ENCODE results near the gene ADORA2A.

- TF ChIP-seq, protein P1, sequence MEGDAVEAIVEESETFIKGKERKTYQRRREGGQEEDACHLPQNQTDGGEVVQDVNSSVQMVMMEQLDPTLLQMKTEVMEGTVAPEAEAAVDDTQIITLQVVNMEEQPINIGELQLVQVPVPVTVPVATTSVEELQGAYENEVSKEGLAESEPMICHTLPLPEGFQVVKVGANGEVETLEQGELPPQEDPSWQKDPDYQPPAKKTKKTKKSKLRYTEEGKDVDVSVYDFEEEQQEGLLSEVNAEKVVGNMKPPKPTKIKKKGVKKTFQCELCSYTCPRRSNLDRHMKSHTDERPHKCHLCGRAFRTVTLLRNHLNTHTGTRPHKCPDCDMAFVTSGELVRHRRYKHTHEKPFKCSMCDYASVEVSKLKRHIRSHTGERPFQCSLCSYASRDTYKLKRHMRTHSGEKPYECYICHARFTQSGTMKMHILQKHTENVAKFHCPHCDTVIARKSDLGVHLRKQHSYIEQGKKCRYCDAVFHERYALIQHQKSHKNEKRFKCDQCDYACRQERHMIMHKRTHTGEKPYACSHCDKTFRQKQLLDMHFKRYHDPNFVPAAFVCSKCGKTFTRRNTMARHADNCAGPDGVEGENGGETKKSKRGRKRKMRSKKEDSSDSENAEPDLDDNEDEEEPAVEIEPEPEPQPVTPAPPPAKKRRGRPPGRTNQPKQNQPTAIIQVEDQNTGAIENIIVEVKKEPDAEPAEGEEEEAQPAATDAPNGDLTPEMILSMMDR (IDR thresholded peaks at IDR 0.05; ENCODE audit: insufficient read depth, low read length): no peak
- TF ChIP-seq, protein P2, sequence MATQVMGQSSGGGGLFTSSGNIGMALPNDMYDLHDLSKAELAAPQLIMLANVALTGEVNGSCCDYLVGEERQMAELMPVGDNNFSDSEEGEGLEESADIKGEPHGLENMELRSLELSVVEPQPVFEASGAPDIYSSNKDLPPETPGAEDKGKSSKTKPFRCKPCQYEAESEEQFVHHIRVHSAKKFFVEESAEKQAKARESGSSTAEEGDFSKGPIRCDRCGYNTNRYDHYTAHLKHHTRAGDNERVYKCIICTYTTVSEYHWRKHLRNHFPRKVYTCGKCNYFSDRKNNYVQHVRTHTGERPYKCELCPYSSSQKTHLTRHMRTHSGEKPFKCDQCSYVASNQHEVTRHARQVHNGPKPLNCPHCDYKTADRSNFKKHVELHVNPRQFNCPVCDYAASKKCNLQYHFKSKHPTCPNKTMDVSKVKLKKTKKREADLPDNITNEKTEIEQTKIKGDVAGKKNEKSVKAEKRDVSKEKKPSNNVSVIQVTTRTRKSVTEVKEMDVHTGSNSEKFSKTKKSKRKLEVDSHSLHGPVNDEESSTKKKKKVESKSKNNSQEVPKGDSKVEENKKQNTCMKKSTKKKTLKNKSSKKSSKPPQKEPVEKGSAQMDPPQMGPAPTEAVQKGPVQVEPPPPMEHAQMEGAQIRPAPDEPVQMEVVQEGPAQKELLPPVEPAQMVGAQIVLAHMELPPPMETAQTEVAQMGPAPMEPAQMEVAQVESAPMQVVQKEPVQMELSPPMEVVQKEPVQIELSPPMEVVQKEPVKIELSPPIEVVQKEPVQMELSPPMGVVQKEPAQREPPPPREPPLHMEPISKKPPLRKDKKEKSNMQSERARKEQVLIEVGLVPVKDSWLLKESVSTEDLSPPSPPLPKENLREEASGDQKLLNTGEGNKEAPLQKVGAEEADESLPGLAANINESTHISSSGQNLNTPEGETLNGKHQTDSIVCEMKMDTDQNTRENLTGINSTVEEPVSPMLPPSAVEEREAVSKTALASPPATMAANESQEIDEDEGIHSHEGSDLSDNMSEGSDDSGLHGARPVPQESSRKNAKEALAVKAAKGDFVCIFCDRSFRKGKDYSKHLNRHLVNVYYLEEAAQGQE (IDR thresholded peaks at IDR 0.05; ENCODE audit: insufficient replicate concordance, low read depth): no peak
Measured at GRCh38 chr22:24406322-24407277, 20.8 kb upstream of the ADORA2A start.

Data from HL-60 (cell line).